ENCODE measurements around the gene PIP4K2C. TPM values are rescaled to one million over a fixed set of nuclear protein-coding genes. Genes with fewer than 3 reads are reported as not detected.

PIP4K2C gene
- total RNA-seq, 1 experiment from 2014 or later, result 37.1 TPM

GRCh38 chr12:57614948-57615500 is 24.0 kb downstream of the PIP4K2C start:
- Histone ChIP-seq H2AFZ (ENCODE audit: low read length) (no peak overlapping the region), H3K4me2 (ENCODE audit: insufficient read depth, insufficient read length, low read length) (no peak overlapping the region)
- no peak overlapping the region for H3K4me3 Mint-ChIP-seq

More at GRCh38 chr12:57614948-57615500, 24.0 kb downstream of the PIP4K2C start:
- H3K9me3 ChIP-seq (ENCODE audit: control insufficient read depth, low read depth, low read length), result no peaks in the 10 kb centered on the region
- no peaks in the 10 kb centered on the region for H3K79me2 ChIP-seq (ENCODE audit: insufficient read depth, low read length)
- DNase-seq, result no peak
- no peak overlapping the region for H2BK20ac ChIP-seq (ENCODE audit: low read depth, low read length, poor library complexity, severe bottlenecking)
- peaks cover 9 to 32% (median 17%) of the 10 kb centered on the region in 3 experiments for H3K36me3 Mint-ChIP-seq (ENCODE audit: insufficient read depth in 1 of 3, low read depth in 3 of 3)
- no peak overlapping the region for H2BK120ac ChIP-seq (ENCODE audit: low read depth, low read length, poor library complexity, severe bottlenecking)
- H3K27ac Mint-ChIP-seq, result no peak overlapping the region
- TF ChIP-seq CTCF (conservative IDR thresholded peaks at IDR 0.05), result no peak
- no peak overlapping the region for H2BK15ac ChIP-seq (ENCODE audit: low read depth, low read length)
- H3K4me1 Mint-ChIP-seq, result peaks cover 21 to 27% of the 10 kb centered on the region in 2 experiments
- no peak overlapping the region for H3K18ac ChIP-seq (ENCODE audit: insufficient read length, low read depth, low read length)
- WGBS (ENCODE audit: extremely low coverage, insufficient read length, low lambda C conversion rate), result no CpG with 5 or more reads among the region's 11 CpGs
- no peak overlapping the region for H3T11ph ChIP-seq (ENCODE audit: low read length)
- no peak overlapping the region for H4K8ac ChIP-seq (replicated peaks; ENCODE audit: insufficient read length, low read depth, low read length)
- H3K56ac ChIP-seq (ENCODE audit: insufficient read length, low read depth, low read length), result no peak overlapping the region
- no peak overlapping the region for H3K14ac ChIP-seq (ENCODE audit: insufficient read depth, low read length)
- H3K79me1 ChIP-seq (ENCODE audit: insufficient read depth, low read depth, low read length, poor library complexity, severe bottlenecking), result no peaks in the 10 kb centered on the region
- no peak overlapping the region for H3K23ac ChIP-seq (ENCODE audit: insufficient read length, low read depth, low read length)
- H3K9ac ChIP-seq (ENCODE audit: extremely low read depth, insufficient read length, low read length), result no peak overlapping the region
- H2BK5ac ChIP-seq (ENCODE audit: insufficient read length, low read length), result no peak overlapping the region
- no peak overlapping the region for H4K5ac ChIP-seq (ENCODE audit: insufficient read length, low read depth, low read length)
- H3K27ac ChIP-seq (ENCODE audit: insufficient read length, low read depth, low read length), result no peak overlapping the region
- H3K4ac ChIP-seq (ENCODE audit: low read depth, low read length), result no peak overlapping the region
- no peak overlapping the region for H2BK12ac ChIP-seq (ENCODE audit: insufficient read length, low read depth, low read length)
- peaks cover 51% of the 10 kb centered on the region for H3K27me3 Mint-ChIP-seq (ENCODE audit: low read depth)
- no peaks in the 10 kb centered on the region; a peak in 1 of 5 replicates for H3K9me3 Mint-ChIP-seq
- H3K4me1 ChIP-seq (ENCODE audit: insufficient read depth, low read length), result no peaks in the 10 kb centered on the region
- H2AK5ac ChIP-seq (ENCODE audit: insufficient read length, low read length), result no peak overlapping the region
- H4K20me1 ChIP-seq (ENCODE audit: control insufficient read depth, insufficient read depth, insufficient read length), result no peaks in the 10 kb centered on the region
- no peak overlapping the region for H4K91ac ChIP-seq (ENCODE audit: insufficient read length, low read depth, low read length)
- peaks cover 39% of the 10 kb centered on the region for H3K27me3 ChIP-seq (ENCODE audit: insufficient read depth, low read length)
- H3K23me2 ChIP-seq (ENCODE audit: insufficient read length, low read depth, low read length, poor library complexity, severe bottlenecking), result peaks cover 19% of the 10 kb centered on the region

All from H9 (cell line).